Panc1 (cell line): Measurements from ENCODE around the gene RNF38.

Experiments
- CTCF ChIP-seq: fragments of 450-650 bp; IDR thresholded peaks from 2 replicates; pipeline ENCODE4 v1.5.1; 2017; ENCODE audit warnings: mild to moderate bottlenecking
- TF ChIP-seq, protein P1 (sequence below), 2 experiments: IDR thresholded peaks; 2 replicates each; pipeline ENCODE4 v1.6.1; 2011 to 2012; ENCODE audit warnings: low read depth in 2 of 2, control low read depth in 1 of 2, low read length in 1 of 2, mild to moderate bottlenecking in 1 of 2, moderate library complexity in 1 of 2; ENCODE audit not compliant: insufficient read depth in 1 of 2

DNA sequence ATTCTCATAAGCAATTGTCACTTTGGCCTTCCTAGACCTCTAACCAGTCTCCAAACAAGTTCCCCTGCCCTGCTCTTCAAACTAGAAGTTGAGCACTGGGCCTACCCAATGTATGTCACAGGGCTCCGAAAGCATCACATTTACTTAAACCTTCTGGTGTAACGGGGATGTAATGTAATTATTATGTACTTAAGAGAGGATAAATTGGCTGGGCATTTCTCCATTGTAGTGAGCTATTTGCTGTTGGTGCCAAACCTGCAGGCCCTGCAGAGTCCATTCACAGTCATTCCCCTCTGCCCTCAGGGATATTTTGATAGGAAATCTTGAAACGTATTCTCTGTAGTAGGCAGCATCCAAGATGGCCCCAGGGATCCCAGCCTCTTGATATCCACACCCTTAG is 77.6 kb downstream of the RNF38 start:
- no peak for TF ChIP-seq CTCF
- TF ChIP-seq, protein P1, sequence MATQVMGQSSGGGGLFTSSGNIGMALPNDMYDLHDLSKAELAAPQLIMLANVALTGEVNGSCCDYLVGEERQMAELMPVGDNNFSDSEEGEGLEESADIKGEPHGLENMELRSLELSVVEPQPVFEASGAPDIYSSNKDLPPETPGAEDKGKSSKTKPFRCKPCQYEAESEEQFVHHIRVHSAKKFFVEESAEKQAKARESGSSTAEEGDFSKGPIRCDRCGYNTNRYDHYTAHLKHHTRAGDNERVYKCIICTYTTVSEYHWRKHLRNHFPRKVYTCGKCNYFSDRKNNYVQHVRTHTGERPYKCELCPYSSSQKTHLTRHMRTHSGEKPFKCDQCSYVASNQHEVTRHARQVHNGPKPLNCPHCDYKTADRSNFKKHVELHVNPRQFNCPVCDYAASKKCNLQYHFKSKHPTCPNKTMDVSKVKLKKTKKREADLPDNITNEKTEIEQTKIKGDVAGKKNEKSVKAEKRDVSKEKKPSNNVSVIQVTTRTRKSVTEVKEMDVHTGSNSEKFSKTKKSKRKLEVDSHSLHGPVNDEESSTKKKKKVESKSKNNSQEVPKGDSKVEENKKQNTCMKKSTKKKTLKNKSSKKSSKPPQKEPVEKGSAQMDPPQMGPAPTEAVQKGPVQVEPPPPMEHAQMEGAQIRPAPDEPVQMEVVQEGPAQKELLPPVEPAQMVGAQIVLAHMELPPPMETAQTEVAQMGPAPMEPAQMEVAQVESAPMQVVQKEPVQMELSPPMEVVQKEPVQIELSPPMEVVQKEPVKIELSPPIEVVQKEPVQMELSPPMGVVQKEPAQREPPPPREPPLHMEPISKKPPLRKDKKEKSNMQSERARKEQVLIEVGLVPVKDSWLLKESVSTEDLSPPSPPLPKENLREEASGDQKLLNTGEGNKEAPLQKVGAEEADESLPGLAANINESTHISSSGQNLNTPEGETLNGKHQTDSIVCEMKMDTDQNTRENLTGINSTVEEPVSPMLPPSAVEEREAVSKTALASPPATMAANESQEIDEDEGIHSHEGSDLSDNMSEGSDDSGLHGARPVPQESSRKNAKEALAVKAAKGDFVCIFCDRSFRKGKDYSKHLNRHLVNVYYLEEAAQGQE (IDR thresholded peaks at IDR 0.05; ENCODE audit: insufficient read depth in 1 of 2, low read depth in 2 of 2, low read length in 1 of 2), result no peak
